Activated CD8-positive, alpha-beta T cell treated with anti-CD3 and anti-CD28 coated beads, Interleukin-2, amount 10 ng/mL, durations not matched to agents 7 days and 5 days (primary cell): ENCODE data around the gene RPS6KA1. TPM values are rescaled to one million over a fixed set of nuclear protein-coding genes. Genes with fewer than 3 reads are reported as not detected.
"Not testable (repeated sequence)": the region's sequence is repeated elsewhere in the genome, so short reads cannot be mapped to it uniquely, and the experiment has no call there.

Experiments used
- ATAC-seq: fragments of 150-1000 bp; cut with Tn5 transposase; one replicate; pipeline ENCODE4 v1.10.0; 2021; ENCODE audit warnings: moderate library complexity
- CTCF ChIA-PET: fragments of 350-600 bp; sonication (Branson Sonifier 250); formaldehyde crosslinking; loops from one replicate; lab custom pipeline; 2021; ENCODE audit warnings: antibody characterized with exemption; lab: Charles Lee
- POLR2A ChIA-PET: fragments of 350-600 bp; sonication (Branson Sonifier 250); formaldehyde crosslinking; loops from one replicate; lab custom pipeline; 2021; ENCODE audit warnings: antibody characterized with exemption; lab: Charles Lee
- DNase-seq: peaks from one replicate; pipeline ENCODE4 v3.0.0-alpha.2; 2020
- H3K27ac Mint-ChIP-seq: one replicate; pipeline ENCODE4 v1.8.0; 2021; ENCODE audit warnings: mild to moderate bottlenecking, mixed read lengths
- H3K27me3 Mint-ChIP-seq: one replicate; pipeline ENCODE4 v1.8.0; 2021; ENCODE audit warnings: low read depth, mixed read lengths
- H3K36me3 Mint-ChIP-seq: one replicate; pipeline ENCODE4 v1.8.0; 2021; ENCODE audit warnings: low read depth, mixed read lengths
- H3K4me1 Mint-ChIP-seq: one replicate; pipeline ENCODE4 v1.8.0; 2021; ENCODE audit warnings: low read depth, mixed read lengths
- H3K4me3 Mint-ChIP-seq: one replicate; pipeline ENCODE4 v1.8.0; 2021; ENCODE audit warnings: mild to moderate bottlenecking, mixed read lengths
- H3K9me3 Mint-ChIP-seq: one replicate; pipeline ENCODE4 v1.8.0; 2022; ENCODE audit warnings: mixed read lengths; ENCODE audit not compliant: insufficient read depth
- total RNA-seq, 2 experiments: library from RNA; stranded (reverse); gene quantifications; one replicate each; pipeline ENCODE4 v1.2.3, GENCODE V29; 2021

The RPS6KA1 gene
- total RNA-seq, result 100 to 1,000 TPM; 179 to 193 TPM

GRCh38 chr1:26529655-26530409 is at the start of gene RPS6KA1:
RPS6KA1 (plus strand) TSS chr1:26529761; CDS start chr1:26529921, 160 bp downstream.
- peaks cover 3% of the 10 kb centered on the region for H3K27me3 Mint-ChIP-seq
- DNase-seq (peak; percentile 66), ATAC-seq (peak; percentile 92)
- H3K4me1 Mint-ChIP-seq, result peaks cover 39% of the 10 kb centered on the region
- no peaks in the 10 kb centered on the region for H3K9me3 Mint-ChIP-seq
- H3K4me3 Mint-ChIP-seq, result peak within 1 kb of the TSS; percentile 85
- peak within 1 kb of the TSS; percentile 89 for H3K27ac Mint-ChIP-seq
- CTCF ChIA-PET, result interaction anchor here (0.6 to 5.9 kb wide), 5 partner anchors 10 to 782 kb away, joined by 3 to 70 read pairs (median 4); no protein-coding TSS in a partner anchor
- POLR2A ChIA-PET, result interaction anchor here (0.6 to 1.6 kb wide), 5 partner anchors 12 to 873 kb away, joined by 3 to 7 read pairs (median 3); no protein-coding TSS in a partner anchor
- no peaks in the 10 kb centered on the region for H3K36me3 Mint-ChIP-seq

GRCh38 chr1:26482921-26483320 is 46.6 kb upstream of the RPS6KA1 start:
- Mint-ChIP-seq H3K27me3 (no peaks in the 10 kb centered on the region), H3K27ac (no peak overlapping the region), H3K36me3 (peaks cover 8% of the 10 kb centered on the region), H3K9me3 (no peaks in the 10 kb centered on the region), H3K4me1 (no peaks in the 10 kb centered on the region), H3K4me3 (no peak overlapping the region)
- DNase-seq (no peak), ATAC-seq (no peak)
- ChIA-PET POLR2A (interaction anchor here (1.3 kb wide), 1 partner anchor 305 kb away, joined by 3 read pairs; no protein-coding TSS in a partner anchor), CTCF (no interaction called here)

GRCh38 chr1:26483980-26484379 is 45.6 kb upstream of the RPS6KA1 start:
- no peak for DNase-seq
- no peaks in the 10 kb centered on the region for H3K9me3 Mint-ChIP-seq
- H3K4me3 Mint-ChIP-seq, result no peak overlapping the region
- ChIA-PET POLR2A (no interaction called here), CTCF (interaction anchor here (1.1 kb wide), 1 partner anchor 12 kb away, joined by 4 read pairs; no protein-coding TSS in a partner anchor)
- H3K27me3 Mint-ChIP-seq, result no peaks in the 10 kb centered on the region
- no peak overlapping the region for H3K27ac Mint-ChIP-seq
- H3K4me1 Mint-ChIP-seq, result no peaks in the 10 kb centered on the region
- no peak for ATAC-seq
- peaks cover 3% of the 10 kb centered on the region for H3K36me3 Mint-ChIP-seq

GRCh38 chr1:26490155-26490554 is 39.4 kb upstream of the RPS6KA1 start:
- Mint-ChIP-seq H3K4me1 (peaks cover 2% of the 10 kb centered on the region), H3K9me3 (no peaks in the 10 kb centered on the region), H3K36me3 (no peaks in the 10 kb centered on the region), H3K4me3 (no peak overlapping the region), H3K27ac (no peak overlapping the region), H3K27me3 (no peaks in the 10 kb centered on the region)
- DNase-seq (no peak), ATAC-seq (no peak)
- CTCF ChIA-PET, result interaction anchor here (1.0 to 1.6 kb wide), 3 partner anchors 10 to 52 kb away, joined by 3 to 17 read pairs (median 4); no protein-coding TSS in a partner anchor
- POLR2A ChIA-PET, result interaction anchor here (0.9 to 2.0 kb wide), 3 partner anchors 9 to 17 kb away, joined by 3 to 10 read pairs (median 5); partner anchors contain the start of gene HMGN2

GRCh38 chr1:26493267-26493666 is 36.3 kb upstream of the RPS6KA1 start:
- peaks cover 13% of the 10 kb centered on the region for H3K4me1 Mint-ChIP-seq
- H3K27me3 Mint-ChIP-seq, result no peaks in the 10 kb centered on the region
- ChIA-PET CTCF (no interaction called here), POLR2A (interaction anchor here (1.1 kb wide), 1 partner anchor 14 kb away, joined by 3 read pairs; no protein-coding TSS in a partner anchor)
- no peak overlapping the region for H3K4me3 Mint-ChIP-seq
- ATAC-seq, result no peak
- no peaks in the 10 kb centered on the region for H3K36me3 Mint-ChIP-seq
- no peak for DNase-seq
- H3K27ac Mint-ChIP-seq, result no peak overlapping the region
- H3K9me3 Mint-ChIP-seq, result no peaks in the 10 kb centered on the region

GRCh38 chr1:26493938-26494337 is 35.6 kb upstream of the RPS6KA1 start:
- DNase-seq (no peak), ATAC-seq (no peak)
- ChIA-PET CTCF (no interaction called here), POLR2A (no interaction called here)
- Mint-ChIP-seq H3K27ac (no peak overlapping the region), H3K4me3 (no peak overlapping the region), H3K27me3 (no peaks in the 10 kb centered on the region), H3K36me3 (peaks cover 1% of the 10 kb centered on the region), H3K4me1 (peaks cover 15% of the 10 kb centered on the region), H3K9me3 (no peaks in the 10 kb centered on the region)

- no peaks in the 10 kb centered on the region for H3K27me3 Mint-ChIP-seq
- no peaks in the 10 kb centered on the region for H3K9me3 Mint-ChIP-seq
- peaks cover 25% of the 10 kb centered on the region for H3K4me1 Mint-ChIP-seq
- ChIA-PET POLR2A (no interaction called here), CTCF (interaction anchor here (0.6 to 1.5 kb wide), 3 partner anchors 8 to 15 kb away, joined by 3 read pairs; no protein-coding TSS in a partner anchor)
- ATAC-seq (no peak), DNase-seq (no peak)
- H3K4me3 Mint-ChIP-seq, result no peak overlapping the region
- H3K27ac Mint-ChIP-seq, result peak overlapping the region; percentile 34
- peaks cover 3% of the 10 kb centered on the region for H3K36me3 Mint-ChIP-seq
Measured at GRCh38 chr1:26496861-26497260, 32.7 kb upstream of the RPS6KA1 start.

GRCh38 chr1:26498894-26499293 is 30.7 kb upstream of the RPS6KA1 start:
- Mint-ChIP-seq H3K4me3 (no peak overlapping the region), H3K27me3 (no peaks in the 10 kb centered on the region), H3K36me3 (peaks cover 3% of the 10 kb centered on the region), H3K27ac (peak overlapping the region; percentile 47), H3K9me3 (no peaks in the 10 kb centered on the region), H3K4me1 (peaks cover 30% of the 10 kb centered on the region)
- ChIA-PET CTCF (interaction anchor here (1.1 to 4.2 kb wide), 4 partner anchors 8 to 101 kb away, joined by 3 to 92 read pairs (median 13); no protein-coding TSS in a partner anchor), POLR2A (no interaction called here)
- ATAC-seq (no peak), DNase-seq (no peak)

GRCh38 chr1:26500488-26501175 is 28.9 kb upstream of the RPS6KA1 start:
- no peaks in the 10 kb centered on the region for H3K9me3 Mint-ChIP-seq
- H3K27ac Mint-ChIP-seq, result peak overlapping the region; percentile 97
- ATAC-seq (peak; percentile 77), DNase-seq (peak; percentile 92)
- H3K4me3 Mint-ChIP-seq, result peak overlapping the region; percentile 86
- CTCF ChIA-PET, result interaction anchor here (0.6 to 4.2 kb wide), 53 partner anchors 9 to 397 kb away, joined by 3 to 92 read pairs (median 4); partner anchors contain the start of genes DHDDS, HMGN2, PIGV and RPS6KA1
- H3K4me1 Mint-ChIP-seq, result peaks cover 32% of the 10 kb centered on the region
- peaks cover 3% of the 10 kb centered on the region for H3K36me3 Mint-ChIP-seq
- no peaks in the 10 kb centered on the region for H3K27me3 Mint-ChIP-seq
- POLR2A ChIA-PET, result interaction anchor here (0.7 to 2.9 kb wide), 30 partner anchors 10 to 381 kb away, joined by 3 to 24 read pairs (median 4); partner anchors contain the start of genes DHDDS, HMGN2 and PIGV

GRCh38 chr1:26510711-26511110 is 18.9 kb upstream of the RPS6KA1 start:
- POLR2A ChIA-PET, result interaction anchor here (1.4 kb wide), 1 partner anchor 10 kb away, joined by 12 read pairs; no protein-coding TSS in a partner anchor
- not testable (repeated sequence) for H3K36me3 Mint-ChIP-seq, H3K27me3 Mint-ChIP-seq

GRCh38 chr1:26515836-26516235 is 13.7 kb upstream of the RPS6KA1 start:
- H3K4me3 Mint-ChIP-seq, DNase-seq, H3K27ac Mint-ChIP-seq, H3K4me1 Mint-ChIP-seq, H3K9me3 Mint-ChIP-seq, H3K27me3 Mint-ChIP-seq, ATAC-seq, H3K36me3 Mint-ChIP-seq: not testable (repeated sequence)
- CTCF ChIA-PET, result interaction anchor here (1.5 to 3.2 kb wide), 3 partner anchors 11 to 25 kb away, joined by 6 to 13 read pairs (median 11); no protein-coding TSS in a partner anchor
- POLR2A ChIA-PET, result interaction anchor here (1.5 kb wide), 1 partner anchor 19 kb away, joined by 3 read pairs; no protein-coding TSS in a partner anchor

More at GRCh38 chr1:26510711-26511110, 18.9 kb upstream of the RPS6KA1 start:
- H3K9me3 Mint-ChIP-seq, DNase-seq, H3K4me1 Mint-ChIP-seq, ATAC-seq, H3K27ac Mint-ChIP-seq, H3K4me3 Mint-ChIP-seq: not testable (repeated sequence)
- CTCF ChIA-PET, result interaction anchor here (1.5 kb wide), 1 partner anchor 11 kb away, joined by 3 read pairs; no protein-coding TSS in a partner anchor
